Keratinocyte (primary cell): ENCODE results near the gene FRMD1. TPM values are rescaled to one million over a fixed set of nuclear protein-coding genes. Genes with fewer than 3 reads are reported as not detected.

ENCODE experiments used
- DNase-seq: peaks from one replicate; pipeline ENCODE4 v3.0.0-alpha.2; 2011; ENCODE audit warnings: low read depth, missing footprints, low spot score
- FAIRE-seq: peaks from 2 replicates; lab custom pipeline; 2011; peaks lifted over from hg19 to GRCh38; lab: Jason Lieb, UNC
- H2AFZ ChIP-seq: 2 replicates; pipeline ENCODE4 v1.6.0; 2012; ENCODE audit warnings: low read length, control low read depth, inconsistent platforms; ENCODE audit not compliant: control insufficient read depth
- H3K27ac ChIP-seq: 2 replicates; pipeline ENCODE4 v1.5.1; 2011; ENCODE audit warnings: low read length; ENCODE audit not compliant: control insufficient read depth, insufficient read depth
- H3K27me3 ChIP-seq: 3 replicates; pipeline ENCODE4 v1.6.0; 2011; ENCODE audit warnings: low read length; ENCODE audit not compliant: control insufficient read depth, insufficient read depth; ENCODE audit errors: extremely low read depth
- H3K36me3 ChIP-seq, 2 experiments: 2 replicates in 1 of 2; 3 replicates in 1 of 2; pipeline ENCODE4 v1.5.1; 2011; ENCODE audit warnings: low read length in 2 of 2, mild to moderate bottlenecking in 1 of 2; ENCODE audit not compliant: control insufficient read depth in 2 of 2, insufficient read depth in 2 of 2; ENCODE audit errors: extremely low read depth in 1 of 2
- H3K4me1 ChIP-seq: 3 replicates; pipeline ENCODE4 v1.5.1; 2011; ENCODE audit warnings: low read length; ENCODE audit not compliant: control insufficient read depth, insufficient read depth; ENCODE audit errors: extremely low read depth
- H3K4me2 ChIP-seq: 3 replicates; pipeline ENCODE4 v1.6.0; 2011; ENCODE audit warnings: low read depth, low read length; ENCODE audit not compliant: control insufficient read depth, insufficient read depth; ENCODE audit errors: extremely low read depth
- H3K4me3 ChIP-seq, 3 experiments: fragments of 200-600 bp in 1 of 3; sonication (generic) in 1 of 3; 2 replicates in 2 of 3; 3 replicates in 1 of 3; pipeline ENCODE4 v1.5.1; 2011 to 2016; ENCODE audit warnings: low read length in 3 of 3, mild to moderate bottlenecking in 3 of 3, control low read depth in 2 of 3, inconsistent platforms in 1 of 3, low read depth in 1 of 3, mixed read lengths in 1 of 3, mixed run types in 1 of 3, moderate library complexity in 1 of 3; ENCODE audit not compliant: control insufficient read depth in 2 of 3, insufficient read depth in 2 of 3; ENCODE audit errors: extremely low read depth in 1 of 3
- H3K79me2 ChIP-seq: 2 replicates; pipeline ENCODE4 v1.6.0; 2012; ENCODE audit warnings: low read length; ENCODE audit not compliant: control insufficient read depth, insufficient read depth
- H3K9ac ChIP-seq: 3 replicates; pipeline ENCODE4 v1.6.0; 2011; ENCODE audit warnings: low read length; ENCODE audit not compliant: control insufficient read depth, insufficient read depth; ENCODE audit errors: extremely low read depth
- H3K9me1 ChIP-seq: 3 replicates; pipeline ENCODE4 v1.6.0; 2011; ENCODE audit warnings: low read length; ENCODE audit not compliant: control insufficient read depth, insufficient read depth; ENCODE audit errors: extremely low read depth
- H3K9me3 ChIP-seq: 2 replicates; pipeline ENCODE4 v1.5.1; 2012; ENCODE audit warnings: low read depth, low read length; ENCODE audit not compliant: control insufficient read depth
- H4K20me1 ChIP-seq: 3 replicates; pipeline ENCODE4 v1.6.0; 2011; ENCODE audit warnings: low read length; ENCODE audit not compliant: control insufficient read depth, insufficient read depth; ENCODE audit errors: extremely low read depth
- EZH2 ChIP-seq: IDR thresholded peaks from one replicate; pipeline ENCODE4 v1.6.1; 2012; ENCODE audit warnings: inconsistent platforms, mild to moderate bottlenecking, low read length, moderate library complexity
- dilution Hi-C: fragments of 300-500 bp; cut with MboI; formaldehyde crosslinking; loops from one replicate; pipeline ENCODE4 v1.7.0; 2020; ENCODE audit warnings: low sequenced_read_pairs; ENCODE audit not compliant: extremely low pct_ligation_motif_present
- polyA plus RNA-seq, 5 experiments: library from polyadenylated mRNA; depleted of rRNA in 3 of 5; stranded (reverse) in 3 of 5; stranded (forward) in 1 of 5; unstranded in 1 of 5; fragments of >200 nt; gene quantifications; 1 replicate in 1 of 5; 2 replicates in 3 of 5; 3 replicates in 1 of 5; pipeline versions ENCODE4 v1.2.1 to v1.2.3, GENCODE V29; 2011 to 2012; ENCODE audit warnings: missing spikeins in 2 of 5, low read depth in 1 of 5, low replicate concordance in 1 of 5
- TF ChIP-seq, protein P1 (sequence below), 3 experiments: IDR thresholded peaks in 1 of 3; conservative IDR thresholded peaks in 1 of 3; optimal IDR thresholded peaks in 1 of 3; 2 replicates in 2 of 3; 3 replicates in 1 of 3; pipeline versions ENCODE3 to v1.5.1; 2011; ENCODE audit warnings: low read length in 3 of 3, mild to moderate bottlenecking in 3 of 3, moderate library complexity in 2 of 3, control low read depth in 1 of 3, inconsistent platforms in 1 of 3; ENCODE audit not compliant: insufficient read depth in 2 of 3; ENCODE audit errors: extremely low read depth in 1 of 3

FRMD1 gene
- polyA plus RNA-seq, 1 donor (not counting 4 experiments of a cell fraction or from before 2014, with no cell fraction given) = not detected

DNA sequence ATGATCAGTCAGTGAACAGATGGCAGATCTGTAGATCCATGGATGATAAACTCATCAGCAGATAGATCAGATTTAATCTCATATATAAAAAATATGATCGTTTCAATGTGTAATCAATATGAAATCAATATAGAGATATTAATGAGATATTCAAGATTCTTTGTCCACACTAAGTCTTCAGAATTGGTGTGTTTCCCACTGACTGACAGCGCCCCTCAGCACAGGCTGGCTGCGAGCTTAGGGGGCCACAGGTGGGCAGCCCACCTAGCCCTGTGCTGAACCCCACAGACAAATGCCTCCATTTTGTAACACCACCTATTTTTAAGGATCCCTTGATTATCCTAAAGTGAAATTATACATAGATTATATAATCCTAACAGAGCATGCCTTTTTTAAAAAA lies 32.3 kb downstream of the FRMD1 start:
- Histone ChIP-seq H3K9ac (no peak overlapping the region), H3K9me1 (no peaks in the 10 kb centered on the region), H3K79me2 (no peaks in the 10 kb centered on the region), H3K4me2 (no peak overlapping the region), H3K36me3 (no peaks in the 10 kb centered on the region), H3K9me3 (no peaks in the 10 kb centered on the region), H3K4me3 (no peak overlapping the region), H3K4me1 (no peaks in the 10 kb centered on the region), H4K20me1 (no peaks in the 10 kb centered on the region), H2AFZ (no peak overlapping the region), H3K27me3 (no peaks in the 10 kb centered on the region), H3K27ac (no peak overlapping the region)
- DNase-seq = no peak
- dilution Hi-C loops = no loop called here
- FAIRE-seq = no peak
- no peak for TF ChIP-seq EZH2
- TF ChIP-seq, protein P1, sequence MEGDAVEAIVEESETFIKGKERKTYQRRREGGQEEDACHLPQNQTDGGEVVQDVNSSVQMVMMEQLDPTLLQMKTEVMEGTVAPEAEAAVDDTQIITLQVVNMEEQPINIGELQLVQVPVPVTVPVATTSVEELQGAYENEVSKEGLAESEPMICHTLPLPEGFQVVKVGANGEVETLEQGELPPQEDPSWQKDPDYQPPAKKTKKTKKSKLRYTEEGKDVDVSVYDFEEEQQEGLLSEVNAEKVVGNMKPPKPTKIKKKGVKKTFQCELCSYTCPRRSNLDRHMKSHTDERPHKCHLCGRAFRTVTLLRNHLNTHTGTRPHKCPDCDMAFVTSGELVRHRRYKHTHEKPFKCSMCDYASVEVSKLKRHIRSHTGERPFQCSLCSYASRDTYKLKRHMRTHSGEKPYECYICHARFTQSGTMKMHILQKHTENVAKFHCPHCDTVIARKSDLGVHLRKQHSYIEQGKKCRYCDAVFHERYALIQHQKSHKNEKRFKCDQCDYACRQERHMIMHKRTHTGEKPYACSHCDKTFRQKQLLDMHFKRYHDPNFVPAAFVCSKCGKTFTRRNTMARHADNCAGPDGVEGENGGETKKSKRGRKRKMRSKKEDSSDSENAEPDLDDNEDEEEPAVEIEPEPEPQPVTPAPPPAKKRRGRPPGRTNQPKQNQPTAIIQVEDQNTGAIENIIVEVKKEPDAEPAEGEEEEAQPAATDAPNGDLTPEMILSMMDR (optimal IDR thresholded peaks at IDR 0.05 in 1 of 3, IDR thresholded peaks at IDR 0.05 in 1 of 3, conservative IDR thresholded peaks at IDR 0.05 in 1 of 3; ENCODE audit: extremely low read depth in 1 of 3, insufficient read depth in 2 of 3, low read length in 3 of 3) = no peak

DNA sequence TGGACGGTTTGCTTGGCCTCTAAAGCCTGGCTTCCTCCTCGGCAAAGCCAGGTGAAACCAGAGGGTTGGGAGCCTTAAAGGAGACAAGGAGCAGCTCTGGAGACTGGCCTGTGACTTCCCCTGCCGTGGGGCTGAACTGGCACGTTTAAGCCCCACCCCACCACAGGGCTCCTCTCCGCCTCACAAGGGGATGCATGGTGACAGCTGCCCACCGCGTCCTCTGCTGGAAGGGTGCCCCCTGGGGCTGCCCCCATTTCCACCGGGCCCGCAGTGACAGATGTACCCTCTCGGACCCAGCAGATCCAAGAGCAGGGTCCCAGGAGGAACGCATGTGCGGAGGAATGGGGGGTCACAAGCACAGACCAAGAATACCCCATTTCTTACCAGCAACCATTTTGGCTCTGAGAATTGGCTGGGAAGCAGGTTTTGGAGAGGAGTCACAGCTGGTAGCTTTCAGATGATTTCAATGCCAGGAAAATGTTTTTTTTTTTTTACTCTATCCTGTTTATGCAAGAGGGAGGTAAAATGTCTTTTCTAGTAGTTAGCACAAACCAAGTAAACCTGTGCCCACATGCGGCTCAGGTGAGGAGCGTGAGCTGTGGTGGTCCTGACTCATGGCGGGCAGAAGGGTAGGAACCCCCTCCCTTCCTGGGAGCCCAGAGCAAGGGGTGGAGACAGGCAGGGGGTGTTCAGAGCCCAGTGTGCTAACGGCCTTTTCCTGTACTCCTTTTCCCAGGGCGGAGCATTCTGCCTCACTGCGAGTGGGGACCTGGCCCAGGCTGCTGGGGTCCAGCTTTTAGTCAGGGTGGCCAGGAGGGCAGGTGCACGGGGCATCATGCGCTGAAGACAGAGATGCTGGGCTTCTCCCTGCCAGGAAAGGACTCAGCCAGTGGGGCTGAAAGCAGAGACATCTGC lies 33.0 kb downstream of the FRMD1 start:
- Histone ChIP-seq H2AFZ (no peak overlapping the region), H3K9me3 (peaks cover 1% of the 10 kb centered on the region), H3K27ac (no peak overlapping the region), H3K9me1 (no peaks in the 10 kb centered on the region), H3K4me2 (no peak overlapping the region), H3K4me1 (no peaks in the 10 kb centered on the region), H3K79me2 (no peaks in the 10 kb centered on the region), H3K9ac (no peak overlapping the region), H3K36me3 (no peaks in the 10 kb centered on the region), H4K20me1 (no peaks in the 10 kb centered on the region), H3K4me3 (no peak overlapping the region), H3K27me3 (no peaks in the 10 kb centered on the region)
- DNase-seq (no peak), FAIRE-seq (no peak)
- no peak for TF ChIP-seq EZH2
- TF ChIP-seq, protein P1 (optimal IDR thresholded peaks at IDR 0.05 in 1 of 3, IDR thresholded peaks at IDR 0.05 in 1 of 3, conservative IDR thresholded peaks at IDR 0.05 in 1 of 3; ENCODE audit: extremely low read depth in 1 of 3, insufficient read depth in 2 of 3, low read length in 3 of 3) = no peak
- dilution Hi-C loops = no loop called here
